GM12878 (cell line): ENCODE measurements around the gene GP5. TPM values are rescaled to one million over a fixed set of nuclear protein-coding genes. Genes with fewer than 3 reads are reported as not detected.

Experiments used
- ATAC-seq: fragments of 200-7000 bp; cut with Tn5 transposase; 3 replicates; pipeline ENCODE4 v1.9.1; 2020; ENCODE audit warnings: mild to moderate bottlenecking, moderate library complexity
- BruUV-seq: library from RNA; stranded (reverse); fragments of 400-500 nt; replicated peaks from 2 replicates; lab custom pipeline; 2021; lab: Mats Ljungman, UMichigan
- CTCF ChIA-PET: fragments of 300-600 bp; sonication (Branson Sonifier 250); formaldehyde crosslinking; extraction: SDS; loops from one replicate; lab custom pipeline; 2021; ENCODE audit warnings: inconsistent platforms; lab: Yijun Ruan, JAX
- POLR2A ChIA-PET: fragments of 350-600 bp; formaldehyde crosslinking; extraction: SDS; loops from one replicate; lab custom pipeline; 2021; ENCODE audit warnings: inconsistent platforms; lab: Charles Lee
- RAD21 ChIA-PET: fragments of 300-600 bp; sonication (Branson Sonifier 250); formaldehyde crosslinking; loops from one replicate; lab custom pipeline; 2023; ENCODE audit warnings: antibody characterized with exemption; ENCODE audit not compliant: unreplicated experiment; lab: Charles Lee
- SMC1A ChIA-PET: fragments of 300-600 bp; sonication (Branson Sonifier 250); formaldehyde crosslinking; loops from one replicate; lab custom pipeline; 2023; ENCODE audit not compliant: unreplicated experiment, uncharacterized antibody; lab: Charles Lee
- DNase-seq: peaks from one replicate; pipeline ENCODE4 v3.0.0-alpha.2; 2011; ENCODE audit warnings: low read depth, low spot score
- FAIRE-seq: peaks from 3 replicates; lab custom pipeline; 2011; peaks lifted over from hg19 to GRCh38; lab: Jason Lieb, UNC
- H2AFZ ChIP-seq: 2 replicates; pipeline ENCODE4 v1.6.0; 2011; ENCODE audit warnings: low read depth, low read length, control low read depth; ENCODE audit not compliant: control insufficient read depth
- H3K27ac ChIP-seq: 2 replicates; pipeline ENCODE4 v1.5.1; 2011; ENCODE audit warnings: control low read depth; ENCODE audit not compliant: control insufficient read depth, insufficient read depth
- H3K27me3 ChIP-seq, 2 experiments: replicated peaks in 1 of 2; 2 replicates each; pipeline versions ENCODE4 v1.6.0 to v1.6.1; 2011; ENCODE audit warnings: low read length in 1 of 2; ENCODE audit not compliant: control insufficient read depth in 2 of 2, insufficient read depth in 2 of 2
- H3K36me3 ChIP-seq, 2 experiments: 2 replicates each; pipeline ENCODE4 v1.5.1; 2011; ENCODE audit warnings: low read length in 1 of 2; ENCODE audit not compliant: control insufficient read depth in 2 of 2, insufficient read depth in 2 of 2
- H3K4me1 ChIP-seq: 2 replicates; pipeline ENCODE4 v1.6.1; 2011; ENCODE audit warnings: mild to moderate bottlenecking, low read length, moderate library complexity, mixed read lengths; ENCODE audit not compliant: control insufficient read depth, insufficient read depth
- H3K4me2 ChIP-seq: 2 replicates; pipeline ENCODE4 v1.6.0; 2011; ENCODE audit warnings: control low read depth; ENCODE audit not compliant: control insufficient read depth, insufficient read depth
- H3K4me3 ChIP-seq: fragments of 200-600 bp; sonication (generic); 2 replicates; pipeline ENCODE4 v1.5.1; 2016
- H3K79me2 ChIP-seq: 2 replicates; pipeline ENCODE4 v1.6.0; 2011; ENCODE audit warnings: low read length; ENCODE audit not compliant: control insufficient read depth, insufficient read depth
- H3K9ac ChIP-seq: 2 replicates; pipeline ENCODE4 v1.8.0; 2011; ENCODE audit warnings: low read length, control low read depth, mixed read lengths; ENCODE audit not compliant: control insufficient read depth, insufficient read depth
- H3K9me3 ChIP-seq: replicated peaks from 3 replicates; pipeline ENCODE4 v1.5.1; 2011; ENCODE audit warnings: mild to moderate bottlenecking, low read length; ENCODE audit not compliant: control insufficient read depth, insufficient read depth
- H4K20me1 ChIP-seq: 2 replicates; pipeline ENCODE4 v1.6.0; 2011; ENCODE audit not compliant: control insufficient read depth, insufficient read depth
- BMI1 ChIP-seq: fragments of 450-650 bp; IDR thresholded peaks from 2 replicates; pipeline ENCODE4 v1.6.1; 2016; ENCODE audit warnings: mild to moderate bottlenecking, moderate library complexity, borderline replicate concordance
- CHD2 ChIP-seq: IDR thresholded peaks from 2 replicates; pipeline ENCODE4 v1.6.1; 2011; ENCODE audit warnings: low read depth, low read length, improper control_type of control experiment, borderline replicate concordance
- CREM ChIP-seq: IDR thresholded peaks from 2 replicates; pipeline ENCODE4 v1.6.1; 2014; ENCODE audit warnings: antibody characterized with exemption, low read depth
- CTCF ChIP-seq, 3 experiments: IDR thresholded peaks in 2 of 3; conservative IDR thresholded peaks in 1 of 3; 2 replicates each; pipeline ENCODE4 v1.5.1; 2011; ENCODE audit warnings: low read depth in 3 of 3, low read length in 3 of 3, mild to moderate bottlenecking in 3 of 3, control low read depth in 2 of 3, moderate library complexity in 2 of 3, inconsistent platforms in 1 of 3, mixed read lengths in 1 of 3; ENCODE audit not compliant: control insufficient read depth in 2 of 3, insufficient read depth in 1 of 3; ENCODE audit errors: extremely low read depth in 1 of 3
- FOS ChIP-seq: IDR thresholded peaks from 3 replicates; pipeline ENCODE4 v1.6.1; 2011; ENCODE audit warnings: borderline replicate concordance; ENCODE audit not compliant: insufficient read length; ENCODE audit errors: extremely low read depth
- NFXL1 ChIP-seq: fragments of 450-650 bp; IDR thresholded peaks from 2 replicates; pipeline ENCODE4 v1.6.1; 2017; ENCODE audit warnings: antibody characterized with exemption, mild to moderate bottlenecking, borderline replicate concordance
- NFYA ChIP-seq: IDR thresholded peaks from 2 replicates; pipeline ENCODE4 v1.6.1; 2011; ENCODE audit warnings: low read depth, mild to moderate bottlenecking, low read length, improper control_type of control experiment, borderline replicate concordance
- NFYB ChIP-seq: IDR thresholded peaks from 2 replicates; pipeline ENCODE4 v1.6.1; 2011; ENCODE audit warnings: low read depth, mild to moderate bottlenecking, low read length, improper control_type of control experiment, moderate library complexity; ENCODE audit not compliant: insufficient read depth
- PAX8 ChIP-seq: fragments of 450-650 bp; IDR thresholded peaks from 2 replicates; pipeline ENCODE4 v1.6.1; 2017; ENCODE audit warnings: mild to moderate bottlenecking, moderate library complexity
- PML ChIP-seq: IDR thresholded peaks from 2 replicates; pipeline ENCODE4 v1.6.1; 2012; ENCODE audit warnings: low read length, inconsistent platforms
- RAD51 ChIP-seq: fragments of 450-650 bp; IDR thresholded peaks from 2 replicates; pipeline ENCODE4 v1.6.1; 2016; ENCODE audit warnings: moderate library complexity, mild to moderate bottlenecking, inconsistent platforms
- RB1 ChIP-seq: fragments of 450-650 bp; formaldehyde crosslinking; IDR thresholded peaks from 2 replicates; pipeline ENCODE4 v1.6.1; 2017; ENCODE audit warnings: mild to moderate bottlenecking, borderline replicate concordance
- RCOR1 ChIP-seq: conservative IDR thresholded peaks from 2 replicates; pipeline ENCODE4 v1.6.1; 2012; ENCODE audit warnings: low read depth, low read length, improper control_type of control experiment
- SMAD1 ChIP-seq: fragments of 450-650 bp; IDR thresholded peaks from 2 replicates; pipeline ENCODE4 v1.6.1; 2018; ENCODE audit warnings: mild to moderate bottlenecking, low read depth; ENCODE audit not compliant: partially characterized antibody
- STAT3 ChIP-seq: IDR thresholded peaks from 2 replicates; pipeline ENCODE4 v1.6.1; 2011; ENCODE audit warnings: low read depth, low read length, improper control_type of control experiment
- TCF7 ChIP-seq: IDR thresholded peaks from 2 replicates; pipeline ENCODE4 v1.6.1; 2014; ENCODE audit warnings: antibody characterized with exemption, borderline replicate concordance
- YBX1 ChIP-seq: fragments of 450-650 bp; IDR thresholded peaks from 2 replicates; pipeline ENCODE4 v1.6.1; 2016; ENCODE audit warnings: antibody characterized with exemption
- ZNF217 ChIP-seq: fragments of 450-650 bp; IDR thresholded peaks from 2 replicates; pipeline ENCODE4 v1.6.1; 2017; ENCODE audit warnings: antibody characterized with exemption, mild to moderate bottlenecking
- WGBS: methylation state at CpG from one replicate; pipeline ENCODE4 v1.1.6; 2016; ENCODE audit warnings: low lambda C conversion rate; ENCODE audit not compliant: insufficient replicate concordance, insufficient coverage; ENCODE audit errors: missing lambda C conversion rate; 5-methylcytosine and 5-hydroxymethylcytosine counted together
- in situ Hi-C: fragments of 300-500 bp; cut with MboI; formaldehyde crosslinking; loops from 9 replicates; pipeline ENCODE4 v1.14.3; 2018; ENCODE audit warnings: mixed read lengths
- intact Hi-C: fragments of 100-400 bp; cut with micrococcal nuclease; formaldehyde crosslinking; loops from one replicate; pipeline ENCODE4 v1.14.2; 2022; ENCODE audit not compliant: unreplicated experiment
- polyA plus RNA-seq, 11 experiments: library from polyadenylated mRNA; depleted of rRNA in 4 of 11; unstranded in 6 of 11; stranded (reverse) in 5 of 11; fragments of >200 nt; fragmentation: Nextera tagmentation in 4 of 11; fragmentation: Illumina TruSeq in 1 of 11; extraction: Ambion mirVana in 4 of 11; extraction: Trizol in 1 of 11; gene quantifications; 1 replicate in 1 of 11; 2 replicates in 10 of 11; pipeline versions ENCODE4 v1.2.1 to v1.2.3, GENCODE V29; 2011 to 2016; ENCODE audit warnings: inconsistent platforms in 2 of 11, missing spikeins in 2 of 11, low read depth in 1 of 11
- total RNA-seq, 4 experiments: library from RNA; depleted of rRNA in 3 of 4; stranded (reverse); fragments of >200 nt in 3 of 4; fragmentation: Illumina TruSeq in 1 of 4; extraction: Trizol in 1 of 4; gene quantifications; 2 replicates each; pipeline versions ENCODE4 v1.2.1 to v1.2.3, GENCODE V29; 2013 to 2021

The GP5 gene
- total and polyA plus RNA-seq, 10 of the 15 experiments (the other 5 are each of a cell fraction or from before 2014, with no cell fraction given) = not detected

DNA sequence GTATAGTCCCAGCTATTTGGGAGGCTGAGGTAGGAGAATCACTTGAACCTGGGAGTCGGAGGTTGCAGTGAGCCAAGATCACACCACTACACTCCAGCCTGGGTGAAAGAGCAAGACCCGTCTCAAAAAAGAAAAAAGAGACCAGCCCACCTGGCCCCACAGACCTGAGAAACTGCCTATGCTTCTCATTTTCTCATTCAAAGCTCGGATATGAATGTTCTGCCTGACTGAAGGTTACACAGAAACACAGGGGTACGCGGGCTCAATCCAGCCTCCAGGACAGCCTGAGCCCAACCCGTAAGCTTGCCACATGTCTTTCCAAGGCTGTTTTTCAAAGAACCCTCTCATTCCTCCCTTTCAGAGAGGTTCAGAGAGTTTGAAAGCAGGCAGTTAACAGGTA lies 19.8 kb downstream of the GP5 start:
- no peak for TF ChIP-seq TCF7
- TF ChIP-seq PML = no peak
- TF ChIP-seq NFYA = no peak
- no peak for TF ChIP-seq PAX8
- no peak for TF ChIP-seq NFYB
- TF ChIP-seq BMI1 = no peak
- TF ChIP-seq YBX1 = no peak
- no peak for TF ChIP-seq STAT3
- no peak for TF ChIP-seq CREM
- TF ChIP-seq FOS = no peak
- TF ChIP-seq RCOR1 = no peak
- TF ChIP-seq ZNF217 = no peak
- no peak for TF ChIP-seq CTCF (IDR thresholded peaks at IDR 0.05 in 2 of 3, conservative IDR thresholded peaks at IDR 0.05 in 1 of 3; ENCODE audit: control insufficient read depth in 2 of 3, extremely low read depth in 1 of 3, insufficient read depth in 1 of 3, low read depth in 3 of 3, low read length in 3 of 3)
- no peak for TF ChIP-seq NFXL1
- TF ChIP-seq RB1 = no peak
- TF ChIP-seq RAD51 = no peak
- TF ChIP-seq CHD2 = no peak
- TF ChIP-seq SMAD1 = no peak
- ATAC-seq (no peak), FAIRE-seq (no peak), DNase-seq (no peak)
- Histone ChIP-seq H3K4me3 (no peak overlapping the region), H3K36me3 (no peaks in the 10 kb centered on the region), H3K27me3 (no peaks in the 10 kb centered on the region; a peak in 2 of 4 replicates), H3K9ac (no peak overlapping the region), H3K9me3 (no peaks in the 10 kb centered on the region), H4K20me1 (no peaks in the 10 kb centered on the region), H3K4me1 (no peaks in the 10 kb centered on the region), H3K79me2 (no peaks in the 10 kb centered on the region), H2AFZ (no peak overlapping the region), H3K4me2 (no peak overlapping the region), H3K27ac (no peak overlapping the region)
- POLR2A ChIA-PET = no interaction called here
- WGBS = 45% methylated on average over 6 of the region's 6 CpGs
- SMC1A ChIA-PET = interaction anchor here (0.5 kb wide), 1 partner anchor 72 kb away, joined by 3 read pairs; no protein-coding TSS in a partner anchor
- RAD21 ChIA-PET = no interaction called here
- no TSS peak for BruUV-seq
- CTCF ChIA-PET = no interaction called here
- intact Hi-C loops (no loop called here), in situ Hi-C loops (no loop called here)
